ENCODE measurements around the gene STOX2. TPM values are rescaled to one million over a fixed set of nuclear protein-coding genes. Genes with fewer than 3 reads are reported as not detected.
A peak's percentile ranks its signal among the peaks of the same experiment; 100 is the strongest.

STOX2 gene
- total and polyA plus RNA-seq, 10 donors, result 0.53 to 42.8 (median 28.6) TPM

DNA sequence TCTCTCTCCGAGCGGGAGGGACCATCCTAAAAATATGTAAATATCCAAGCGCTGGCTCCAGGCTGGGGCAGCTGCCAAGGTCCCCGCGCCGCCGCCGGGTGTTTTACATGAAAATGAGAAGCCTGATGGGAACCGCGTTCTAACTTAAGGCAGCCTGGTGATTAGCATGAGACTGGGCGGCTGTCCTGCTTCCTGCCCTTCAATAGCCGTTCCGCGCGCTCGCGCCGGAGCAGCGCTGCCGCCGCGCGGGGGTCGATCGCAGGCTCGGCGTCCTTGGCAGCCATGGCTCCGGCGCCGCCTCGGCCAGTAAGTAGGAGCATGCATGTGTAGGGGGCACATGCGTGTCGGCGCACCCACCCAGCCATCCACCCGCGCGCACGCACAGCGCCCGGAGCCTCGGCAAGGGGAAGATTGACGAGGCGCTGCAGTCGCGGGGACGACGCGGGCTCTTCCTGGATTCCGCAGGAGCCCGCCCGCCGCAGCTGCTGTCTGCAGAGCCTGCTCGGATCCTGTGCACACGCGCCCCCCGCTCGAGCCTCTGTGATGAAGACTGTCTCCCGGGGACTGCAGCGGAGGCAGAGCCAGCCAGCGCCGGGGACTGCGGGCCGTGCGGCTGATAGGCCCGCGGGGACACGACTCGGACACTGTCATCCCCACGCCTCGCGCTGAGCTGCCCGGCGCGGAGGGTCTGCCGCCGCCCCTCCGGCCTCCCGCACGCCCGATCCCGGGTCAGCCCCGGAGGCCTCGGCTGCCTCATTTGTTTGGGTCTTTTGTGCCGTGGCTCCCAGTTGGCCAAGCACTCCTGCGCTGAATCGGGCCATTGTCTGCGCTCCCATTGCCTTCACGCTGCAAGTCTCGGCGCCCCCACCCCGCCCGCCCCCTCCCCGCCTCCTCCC lies 734 bp downstream of the STOX2 start:
- Histone ChIP-seq H3K27me3 (replicated peaks in 1 of 7) (peaks cover 0 to 69% (median 26%) of the 10 kb centered on the region in 7 donors), H3K9me3 (no peaks in the 10 kb centered on the region), H3K27ac (peak overlapping the region in 7 of 8 donors; percentile 9 to 74 (median 47)), H3K36me3 (no peaks in the 10 kb centered on the region), H3K4me3 (peak overlapping the region; percentile 42 to 71 (median 50)), H3K4me1 (peaks cover 4 to 39% (median 30%) of the 10 kb centered on the region in 6 donors)
- DNase-seq, result no peak
- intact Hi-C loops (cut with DNase I; ENCODE audit: low total_unique reads), result no loop called here
- 1 to 2% (median 2%) methylated on average over 35 to 93 of the region's 93 CpGs for WGBS, 5 donors
- peak in 1 of 3 donors; percentile 24 for TF ChIP-seq POLR2AphosphoS5 (IDR thresholded peaks at IDR 0.05)
- TF ChIP-seq POLR2A (IDR thresholded peaks at IDR 0.05), result no peak
- TF ChIP-seq, protein P1, sequence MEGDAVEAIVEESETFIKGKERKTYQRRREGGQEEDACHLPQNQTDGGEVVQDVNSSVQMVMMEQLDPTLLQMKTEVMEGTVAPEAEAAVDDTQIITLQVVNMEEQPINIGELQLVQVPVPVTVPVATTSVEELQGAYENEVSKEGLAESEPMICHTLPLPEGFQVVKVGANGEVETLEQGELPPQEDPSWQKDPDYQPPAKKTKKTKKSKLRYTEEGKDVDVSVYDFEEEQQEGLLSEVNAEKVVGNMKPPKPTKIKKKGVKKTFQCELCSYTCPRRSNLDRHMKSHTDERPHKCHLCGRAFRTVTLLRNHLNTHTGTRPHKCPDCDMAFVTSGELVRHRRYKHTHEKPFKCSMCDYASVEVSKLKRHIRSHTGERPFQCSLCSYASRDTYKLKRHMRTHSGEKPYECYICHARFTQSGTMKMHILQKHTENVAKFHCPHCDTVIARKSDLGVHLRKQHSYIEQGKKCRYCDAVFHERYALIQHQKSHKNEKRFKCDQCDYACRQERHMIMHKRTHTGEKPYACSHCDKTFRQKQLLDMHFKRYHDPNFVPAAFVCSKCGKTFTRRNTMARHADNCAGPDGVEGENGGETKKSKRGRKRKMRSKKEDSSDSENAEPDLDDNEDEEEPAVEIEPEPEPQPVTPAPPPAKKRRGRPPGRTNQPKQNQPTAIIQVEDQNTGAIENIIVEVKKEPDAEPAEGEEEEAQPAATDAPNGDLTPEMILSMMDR (IDR thresholded peaks at IDR 0.05 in 8 of 11, conservative IDR thresholded peaks at IDR 0.05 in 3 of 11), result no peak

DNA sequence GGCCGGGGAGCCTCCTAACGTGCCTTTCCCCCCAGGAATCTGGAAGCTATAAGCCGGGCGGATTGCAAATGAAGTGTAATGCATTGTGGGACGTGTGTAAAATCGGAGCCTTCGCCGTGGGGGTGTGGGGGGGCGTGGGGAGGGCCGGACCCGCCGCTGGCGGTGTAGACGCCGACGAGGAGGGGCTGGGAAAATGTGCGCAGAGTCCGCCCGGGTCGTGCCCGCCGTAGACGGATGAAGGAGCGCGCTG lies 1.3 kb downstream of the STOX2 start:
- 5 to 11% (median 9%) methylated on average over 20 to 25 of the region's 25 CpGs for WGBS, 5 donors
- DNase-seq, result no peak
- Histone ChIP-seq H3K27me3 (replicated peaks in 1 of 7) (peaks cover 0 to 75% (median 26%) of the 10 kb centered on the region in 7 donors), H3K27ac (no peak overlapping the region), H3K9me3 (no peaks in the 10 kb centered on the region), H3K4me3 (peak overlapping the region in 7 of 8 donors; percentile 42 to 71 (median 49)), H3K36me3 (no peaks in the 10 kb centered on the region), H3K4me1 (peaks cover 4 to 39% (median 30%) of the 10 kb centered on the region in 6 donors)
- intact Hi-C loops (cut with DNase I; ENCODE audit: low total_unique reads), result no loop called here
- no peak for TF ChIP-seq POLR2AphosphoS5 (IDR thresholded peaks at IDR 0.05)
- TF ChIP-seq, protein P1 (IDR thresholded peaks at IDR 0.05 in 8 of 11, conservative IDR thresholded peaks at IDR 0.05 in 3 of 11), result no peak
- no peak for TF ChIP-seq POLR2A (IDR thresholded peaks at IDR 0.05)

DNA sequence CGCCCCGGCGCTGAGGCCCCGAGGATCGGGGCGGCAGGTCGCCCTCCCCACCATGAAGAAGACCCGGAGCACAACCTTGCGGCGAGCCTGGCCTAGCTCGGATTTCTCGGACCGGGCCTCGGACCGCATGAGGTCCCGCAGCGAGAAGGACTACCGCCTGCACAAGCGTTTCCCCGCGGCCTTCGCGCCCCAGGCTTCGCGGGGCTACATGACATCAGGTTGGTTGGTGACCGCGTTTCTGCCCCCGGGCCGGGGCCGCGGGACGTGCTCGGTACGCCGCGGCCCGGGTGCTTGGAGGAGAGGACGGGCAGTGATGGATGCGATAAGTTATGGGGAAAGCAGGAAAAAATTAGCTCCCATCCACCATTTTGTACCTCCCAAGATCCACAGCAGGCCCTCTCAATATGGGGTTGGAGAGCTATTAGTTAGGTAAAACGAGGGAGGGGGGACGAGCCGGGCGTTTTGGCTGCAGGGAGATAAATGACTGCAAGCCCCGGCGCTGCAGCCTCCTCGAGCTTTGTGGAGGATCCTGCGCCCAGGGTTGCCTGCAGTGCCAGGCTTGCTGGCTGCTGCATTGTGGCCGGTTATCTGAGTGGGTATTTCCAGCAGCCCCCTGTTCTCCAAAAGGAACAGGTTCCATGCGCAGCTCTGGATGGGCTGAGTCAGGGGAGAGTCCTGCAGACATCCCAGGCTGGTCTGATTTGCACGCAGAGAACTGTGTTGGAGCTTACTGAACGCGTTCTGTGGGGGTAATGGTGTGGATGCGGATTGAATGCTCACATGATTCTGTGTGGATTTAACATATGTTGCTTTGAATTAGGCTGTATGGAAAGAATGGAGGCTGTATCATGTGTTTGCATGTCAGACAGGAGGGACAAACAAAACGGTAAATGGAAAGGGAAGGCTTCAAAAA lies 1.9 kb downstream of the STOX2 start:
- 13 to 28% (median 20%) methylated on average over 40 to 54 of the region's 54 CpGs for WGBS, 5 donors
- Histone ChIP-seq H3K4me3 (peak overlapping the region in 6 of 8 donors; percentile 42 to 71 (median 48)), H3K36me3 (no peaks in the 10 kb centered on the region), H3K4me1 (peaks cover 4 to 39% (median 30%) of the 10 kb centered on the region in 6 donors), H3K27ac (no peak overlapping the region), H3K9me3 (no peaks in the 10 kb centered on the region), H3K27me3 (replicated peaks in 1 of 7) (peaks cover 0 to 78% (median 26%) of the 10 kb centered on the region in 7 donors)
- TF ChIP-seq, protein P1 (IDR thresholded peaks at IDR 0.05 in 8 of 11, conservative IDR thresholded peaks at IDR 0.05 in 3 of 11), result no peak
- TF ChIP-seq POLR2AphosphoS5 (IDR thresholded peaks at IDR 0.05), result no peak
- TF ChIP-seq POLR2A (IDR thresholded peaks at IDR 0.05), result no peak
- DNase-seq, result no peak
- intact Hi-C loops (cut with DNase I; ENCODE audit: low total_unique reads), result no loop called here
